ENCODE results near the gene INPP5F. TPM values are rescaled to one million over a fixed set of nuclear protein-coding genes. Genes with fewer than 3 reads are reported as not detected.

Gene INPP5F
- polyA plus RNA-seq, 1 experiment, result 22.3 TPM

GRCh38 chr10:119715628-119716505 lies 10.0 kb upstream of the INPP5F start:
- H3K4me3 ChIP-seq (ENCODE audit: low read depth, low read length), result no peak overlapping the region
- DNase-seq (ENCODE audit: low read depth, low spot score), result no peak
- H3K27ac ChIP-seq (ENCODE audit: low read depth, low read length), result no peak overlapping the region
- CTCF ChIA-PET, result interaction anchor here (0.7 to 3.3 kb wide), 2 partner anchors 144 to 1017 kb away, joined by 4 to 17 read pairs; no protein-coding TSS in a partner anchor
- POLR2A ChIA-PET, result interaction anchor here (0.6 kb wide), 1 partner anchor 13 kb away, joined by 6 read pairs; no protein-coding TSS in a partner anchor
- no peak for TF ChIP-seq CTCF (IDR thresholded peaks at IDR 0.05; ENCODE audit: low read depth, low read length)
- no peaks in the 10 kb centered on the region for H3K27me3 ChIP-seq (ENCODE audit: control insufficient read depth, insufficient read depth, low read length)
- no peaks in the 10 kb centered on the region for H3K9me3 ChIP-seq (ENCODE audit: control insufficient read depth, insufficient read depth, low read length)

- Histone ChIP-seq H3K27me3 (ENCODE audit: control insufficient read depth, insufficient read depth, low read length) (no peaks in the 10 kb centered on the region), H3K9me3 (ENCODE audit: control insufficient read depth, insufficient read depth, low read length) (no peaks in the 10 kb centered on the region), H3K27ac (ENCODE audit: low read depth, low read length) (no peak overlapping the region), H3K4me3 (ENCODE audit: low read depth, low read length) (no peak overlapping the region)
- DNase-seq (ENCODE audit: low read depth, low spot score), result no peak
- ChIA-PET CTCF (interaction anchor here (4.1 kb wide), 1 partner anchor 37 kb away, joined by 20 read pairs; no protein-coding TSS in a partner anchor), POLR2A (no interaction called here)
- TF ChIP-seq CTCF (IDR thresholded peaks at IDR 0.05; ENCODE audit: low read depth, low read length), result no peak
These were observed 2.7 kb upstream of the INPP5F start for GRCh38 chr10:119723161-119723560.

- TF ChIP-seq CTCF (IDR thresholded peaks at IDR 0.05; ENCODE audit: low read depth, low read length), result no peak
- POLR2A ChIA-PET, result no interaction called here
- Histone ChIP-seq H3K27ac (ENCODE audit: low read depth, low read length) (no peak overlapping the region), H3K27me3 (ENCODE audit: control insufficient read depth, insufficient read depth, low read length) (no peaks in the 10 kb centered on the region), H3K9me3 (ENCODE audit: control insufficient read depth, insufficient read depth, low read length) (no peaks in the 10 kb centered on the region), H3K4me3 (ENCODE audit: low read depth, low read length) (no peak overlapping the region)
- DNase-seq (ENCODE audit: low read depth, low spot score), result no peak
- CTCF ChIA-PET, result interaction anchor here (4.1 to 4.2 kb wide), 2 partner anchors 37 to 136 kb away, joined by 20 to 23 read pairs; no protein-coding TSS in a partner anchor
These were observed 2.2 kb upstream of the INPP5F start for GRCh38 chr10:119723624-119724023.

GRCh38 chr10:119724593-119725516 lies 995 bp upstream of the INPP5F start:
- Histone ChIP-seq H3K9me3 (ENCODE audit: control insufficient read depth, insufficient read depth, low read length) (no peaks in the 10 kb centered on the region), H3K27ac (ENCODE audit: low read depth, low read length) (peak overlapping the region; percentile 65), H3K4me3 (ENCODE audit: low read depth, low read length) (peak overlapping the region; percentile 70), H3K27me3 (ENCODE audit: control insufficient read depth, insufficient read depth, low read length) (no peaks in the 10 kb centered on the region)
- TF ChIP-seq CTCF (IDR thresholded peaks at IDR 0.05; ENCODE audit: low read depth, low read length), result no peak
- POLR2A ChIA-PET, result interaction anchor here (0.6 to 1.3 kb wide), 12 partner anchors 13 to 1136 kb away, joined by 3 to 7 read pairs (median 4); partner anchors contain the start of genes BAG3 and RGS10
- DNase-seq (ENCODE audit: low read depth, low spot score), result no peak
- CTCF ChIA-PET, result interaction anchor here (0.5 to 4.2 kb wide), 13 partner anchors 10 to 1010 kb away, joined by 3 to 23 read pairs (median 4); no protein-coding TSS in a partner anchor

Measured in AG04450 (cell line).